ENCODE results near the gene CANT1. TPM values are rescaled to one million over a fixed set of nuclear protein-coding genes. Genes with fewer than 3 reads are reported as not detected.
A peak's percentile ranks its signal among the peaks of the same experiment; 100 is the strongest.

The CANT1 gene
- total RNA-seq, 1 donor, result 49.2 TPM

DNA sequence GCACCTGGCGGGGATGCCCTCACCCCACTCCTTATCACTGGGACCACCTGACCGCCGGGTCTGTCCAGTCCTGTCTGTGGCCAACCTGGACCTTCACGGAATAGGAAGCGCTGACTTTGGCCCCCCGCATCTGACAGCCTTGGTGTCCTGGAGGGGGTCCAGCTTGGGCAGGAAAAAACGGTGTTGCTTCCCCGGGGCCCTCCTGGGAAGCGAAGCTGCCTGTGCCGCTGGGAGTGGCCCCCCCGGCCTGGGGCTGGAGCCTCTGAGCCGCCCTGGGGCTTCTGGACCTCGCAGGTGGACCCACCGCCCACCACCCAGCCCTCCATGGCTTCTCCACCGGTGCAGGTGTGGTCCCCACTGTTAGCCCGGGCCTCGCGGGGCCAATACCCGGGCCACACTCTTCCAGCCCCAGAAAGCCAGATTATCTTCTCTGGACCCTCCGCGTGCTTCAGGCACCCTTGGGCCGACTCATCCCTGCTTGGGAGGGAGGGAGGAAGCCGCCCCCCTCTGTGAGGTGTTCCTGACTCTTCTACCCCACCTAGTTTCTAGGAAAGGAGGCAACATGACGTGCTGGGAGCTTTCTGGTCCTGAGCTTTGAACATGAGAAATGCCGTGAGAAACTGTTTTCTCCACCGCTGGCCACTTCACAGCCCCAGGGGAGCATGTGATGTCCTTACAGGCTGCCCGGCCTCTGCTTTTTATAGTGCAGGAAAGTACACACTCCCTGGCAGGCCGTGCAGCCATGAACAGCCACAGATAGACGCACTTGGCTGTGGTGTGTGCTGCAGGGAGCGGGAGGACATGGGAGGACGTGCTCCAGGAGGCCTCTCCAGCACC is 15.6 kb upstream of the CANT1 start:
- H4K20me1 ChIP-seq (ENCODE audit: insufficient read depth, low read length), result no peaks in the 10 kb centered on the region
- peak overlapping the region; percentile 74 for H3K4me3 ChIP-seq (ENCODE audit: insufficient read depth, low read length)
- H3K36me3 ChIP-seq (ENCODE audit: insufficient read depth, low read length), result no peaks in the 10 kb centered on the region
- H3K79me2 ChIP-seq (ENCODE audit: insufficient read depth, low read length), result no peaks in the 10 kb centered on the region
- peak overlapping the region; percentile 86 for H3K4me2 ChIP-seq (ENCODE audit: insufficient read depth, low read length)
- peak overlapping the region; percentile 26 for H2AFZ ChIP-seq (ENCODE audit: low read length)
- H3K9me3 ChIP-seq (ENCODE audit: low read depth, low read length), result no peaks in the 10 kb centered on the region
- DNase-seq (ENCODE audit: insufficient read length, low spot score, missing footprints), result peak; percentile 39
- peaks cover 45% of the 10 kb centered on the region for H3K4me1 ChIP-seq (ENCODE audit: insufficient read depth, low read length)
- H3K27me3 ChIP-seq (ENCODE audit: insufficient read depth, low read length), result peaks cover 32% of the 10 kb centered on the region
- no peak overlapping the region for H3K27ac ChIP-seq (ENCODE audit: low read depth, low read length)
- TF ChIP-seq, protein P1, sequence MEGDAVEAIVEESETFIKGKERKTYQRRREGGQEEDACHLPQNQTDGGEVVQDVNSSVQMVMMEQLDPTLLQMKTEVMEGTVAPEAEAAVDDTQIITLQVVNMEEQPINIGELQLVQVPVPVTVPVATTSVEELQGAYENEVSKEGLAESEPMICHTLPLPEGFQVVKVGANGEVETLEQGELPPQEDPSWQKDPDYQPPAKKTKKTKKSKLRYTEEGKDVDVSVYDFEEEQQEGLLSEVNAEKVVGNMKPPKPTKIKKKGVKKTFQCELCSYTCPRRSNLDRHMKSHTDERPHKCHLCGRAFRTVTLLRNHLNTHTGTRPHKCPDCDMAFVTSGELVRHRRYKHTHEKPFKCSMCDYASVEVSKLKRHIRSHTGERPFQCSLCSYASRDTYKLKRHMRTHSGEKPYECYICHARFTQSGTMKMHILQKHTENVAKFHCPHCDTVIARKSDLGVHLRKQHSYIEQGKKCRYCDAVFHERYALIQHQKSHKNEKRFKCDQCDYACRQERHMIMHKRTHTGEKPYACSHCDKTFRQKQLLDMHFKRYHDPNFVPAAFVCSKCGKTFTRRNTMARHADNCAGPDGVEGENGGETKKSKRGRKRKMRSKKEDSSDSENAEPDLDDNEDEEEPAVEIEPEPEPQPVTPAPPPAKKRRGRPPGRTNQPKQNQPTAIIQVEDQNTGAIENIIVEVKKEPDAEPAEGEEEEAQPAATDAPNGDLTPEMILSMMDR (IDR thresholded peaks at IDR 0.05; ENCODE audit: extremely low read depth, low read depth, low read length), result no peak

DNA sequence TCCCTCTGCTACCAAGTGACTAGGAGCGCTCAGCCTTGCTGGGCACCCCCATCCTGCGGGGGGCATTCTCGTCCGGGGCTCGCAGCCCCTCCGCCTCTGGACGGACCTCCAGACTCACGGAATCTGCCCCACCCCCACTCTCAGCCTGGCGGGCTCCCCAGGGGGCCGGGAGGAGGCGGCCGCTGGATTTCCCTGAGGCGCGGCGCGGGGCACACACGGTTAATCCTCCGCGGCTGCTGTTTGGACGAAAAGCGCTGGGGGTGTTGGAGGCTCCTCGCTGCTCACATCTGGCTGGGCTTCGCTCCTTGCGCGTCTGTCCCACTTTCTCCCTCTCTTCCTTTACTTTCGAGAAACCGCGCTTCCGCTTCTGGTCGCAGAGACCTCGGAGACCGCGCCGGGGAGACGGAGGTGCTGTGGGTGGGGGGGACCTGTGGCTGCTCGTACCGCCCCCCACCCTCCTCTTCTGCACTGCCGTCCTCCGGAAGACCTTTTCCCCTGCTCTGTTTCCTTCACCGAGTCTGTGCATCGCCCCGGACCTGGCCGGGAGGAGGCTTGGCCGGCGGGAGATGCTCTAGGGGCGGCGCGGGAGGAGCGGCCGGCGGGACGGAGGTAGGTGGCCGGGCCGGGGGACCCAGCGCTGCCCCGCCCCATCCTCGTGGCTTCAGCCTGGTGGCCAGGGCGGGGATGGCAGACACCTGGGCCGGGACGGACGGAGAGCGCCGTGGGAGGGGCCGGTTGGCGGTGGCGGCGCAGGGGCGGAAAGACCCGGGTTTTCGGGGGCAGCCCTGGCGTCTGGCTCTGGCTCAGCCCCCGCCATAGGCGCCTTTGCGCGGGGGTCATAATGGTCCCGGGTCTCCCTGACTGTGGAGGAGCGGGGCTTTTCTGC is 14.6 kb upstream of the CANT1 start, which contains the start of gene C1QTNF1:
Gene C1QTNF1, plus strand, starts transcription at position 284 of the 886 bp plus-strand sequence. CDS start 19,800 bp downstream, outside the sequence.
- H4K20me1 ChIP-seq (ENCODE audit: insufficient read depth, low read length), result no peaks in the 10 kb centered on the region
- peak within 1 kb of the TSS; percentile 86 for H3K4me2 ChIP-seq (ENCODE audit: insufficient read depth, low read length)
- H2AFZ ChIP-seq (ENCODE audit: low read length), result peak within 1 kb of the TSS; percentile 79
- peak within 1 kb of the TSS; percentile 25 for H3K27ac ChIP-seq (ENCODE audit: low read depth, low read length)
- no peaks in the 10 kb centered on the region for H3K9me3 ChIP-seq (ENCODE audit: low read depth, low read length)
- peak; percentile 83 for DNase-seq (ENCODE audit: insufficient read length, low spot score, missing footprints)
- H3K4me3 ChIP-seq (ENCODE audit: insufficient read depth, low read length), result peak within 1 kb of the TSS; percentile 74
- no peaks in the 10 kb centered on the region for H3K36me3 ChIP-seq (ENCODE audit: insufficient read depth, low read length)
- TF ChIP-seq, protein P1 (IDR thresholded peaks at IDR 0.05; ENCODE audit: extremely low read depth, low read depth, low read length), result no peak
- peaks cover 52% of the 10 kb centered on the region for H3K4me1 ChIP-seq (ENCODE audit: insufficient read depth, low read length)
- peaks cover 26% of the 10 kb centered on the region for H3K27me3 ChIP-seq (ENCODE audit: insufficient read depth, low read length)
- H3K79me2 ChIP-seq (ENCODE audit: insufficient read depth, low read length), result no peaks in the 10 kb centered on the region

GRCh38 chr17:79023180-79023705 is 13.7 kb upstream of the CANT1 start:
- H3K79me2 ChIP-seq (ENCODE audit: insufficient read depth, low read length), result no peaks in the 10 kb centered on the region
- TF ChIP-seq, protein P1 (IDR thresholded peaks at IDR 0.05; ENCODE audit: extremely low read depth, low read depth, low read length), result no peak
- no peak overlapping the region for H3K4me3 ChIP-seq (ENCODE audit: insufficient read depth, low read length)
- H3K4me2 ChIP-seq (ENCODE audit: insufficient read depth, low read length), result no peak overlapping the region
- no peaks in the 10 kb centered on the region for H4K20me1 ChIP-seq (ENCODE audit: insufficient read depth, low read length)
- DNase-seq (ENCODE audit: insufficient read length, low spot score, missing footprints), result peak; percentile 35
- no peak overlapping the region for H2AFZ ChIP-seq (ENCODE audit: low read length)
- no peaks in the 10 kb centered on the region for H3K9me3 ChIP-seq (ENCODE audit: low read depth, low read length)
- H3K36me3 ChIP-seq (ENCODE audit: insufficient read depth, low read length), result no peaks in the 10 kb centered on the region
- H3K4me1 ChIP-seq (ENCODE audit: insufficient read depth, low read length), result peaks cover 49% of the 10 kb centered on the region
- H3K27me3 ChIP-seq (ENCODE audit: insufficient read depth, low read length), result peaks cover 23% of the 10 kb centered on the region
- no peak overlapping the region for H3K27ac ChIP-seq (ENCODE audit: low read depth, low read length)
